Measurements from ENCODE around the gene CFAP74.
"Not testable (repeated sequence)": the region's sequence is repeated elsewhere in the genome, so short reads cannot be mapped to it uniquely, and the experiment has no call there.

Gene CFAP74

GRCh38 chr1:1895060-1895418 is 108.5 kb downstream of the CFAP74 start:
- DNase-seq (ENCODE audit: low read depth, low spot score) = no peak

- no peak for DNase-seq (ENCODE audit: low read depth, low spot score)
Measured at GRCh38 chr1:1894354-1895059, 109.1 kb downstream of the CFAP74 start.

- DNase-seq (ENCODE audit: low read depth, low spot score) = no peak
Measured at GRCh38 chr1:1893997-1894353, 109.6 kb downstream of the CFAP74 start.

- DNase-seq (ENCODE audit: low read depth, low spot score) = no peak
Measured at GRCh38 chr1:1893291-1893985, 110.1 kb downstream of the CFAP74 start.

- DNase-seq (ENCODE audit: low read depth, low spot score) = no peak
Measured at GRCh38 chr1:1892763-1893120, 110.8 kb downstream of the CFAP74 start.

GRCh38 chr1:1892079-1892762 is 111.4 kb downstream of the CFAP74 start:
- DNase-seq (ENCODE audit: low read depth, low spot score) = no peak

GRCh38 chr1:1891349-1892078 is 112.1 kb downstream of the CFAP74 start:
- no peak for DNase-seq (ENCODE audit: low read depth, low spot score)

- peak; percentile 77 for DNase-seq (ENCODE audit: low read depth, low spot score)
Measured at GRCh38 chr1:1890506-1891348, 112.9 kb downstream of the CFAP74 start, which contains the start of gene GNB1. Gene GNB1, minus strand, starts transcription at chr1:1891087. Its CDS starts 65,634 bp downstream, at chr1:1825453.

GRCh38 chr1:1889847-1890505 is 113.6 kb downstream of the CFAP74 start:
- DNase-seq (ENCODE audit: low read depth, low spot score) = no peak

- no peak for DNase-seq (ENCODE audit: low read depth, low spot score)
Measured at GRCh38 chr1:1889090-1889750, 114.4 kb downstream of the CFAP74 start.

- not testable (repeated sequence) for DNase-seq (ENCODE audit: low read depth, low spot score)
Measured at GRCh38 chr1:1883890-1884289, 119.7 kb downstream of the CFAP74 start.

GRCh38 chr1:1883092-1883873 is 120.3 kb downstream of the CFAP74 start:
- no peak for DNase-seq (ENCODE audit: low read depth, low spot score)

GRCh38 chr1:1881727-1882126 is 121.9 kb downstream of the CFAP74 start:
- no peak for DNase-seq (ENCODE audit: low read depth, low spot score)

GRCh38 chr1:1880617-1881312 is 122.8 kb downstream of the CFAP74 start:
- DNase-seq (ENCODE audit: low read depth, low spot score) = no peak

GRCh38 chr1:1879942-1880341 is 123.6 kb downstream of the CFAP74 start:
- DNase-seq (ENCODE audit: low read depth, low spot score) = no peak

- DNase-seq (ENCODE audit: low read depth, low spot score) = no peak
Measured at GRCh38 chr1:1877865-1878436, 125.6 kb downstream of the CFAP74 start.

GRCh38 chr1:1876335-1876930 is 127.2 kb downstream of the CFAP74 start:
- no peak for DNase-seq (ENCODE audit: low read depth, low spot score)

GRCh38 chr1:1875932-1876331 is 127.7 kb downstream of the CFAP74 start:
- DNase-seq (ENCODE audit: low read depth, low spot score) = no peak
